Activated T-cell treated with anti-CD3 and anti-CD28 coated beads for 4 hours (primary cell): ENCODE data around the gene RMND5B.
"Not testable (repeated sequence)": the region's sequence is repeated elsewhere in the genome, so short reads cannot be mapped to it uniquely, and the experiment has no call there.

Experiments used
- DNase-seq: peaks from one replicate; pipeline ENCODE4 v3.0.0-alpha.2; 2020

Gene RMND5B, protein sequence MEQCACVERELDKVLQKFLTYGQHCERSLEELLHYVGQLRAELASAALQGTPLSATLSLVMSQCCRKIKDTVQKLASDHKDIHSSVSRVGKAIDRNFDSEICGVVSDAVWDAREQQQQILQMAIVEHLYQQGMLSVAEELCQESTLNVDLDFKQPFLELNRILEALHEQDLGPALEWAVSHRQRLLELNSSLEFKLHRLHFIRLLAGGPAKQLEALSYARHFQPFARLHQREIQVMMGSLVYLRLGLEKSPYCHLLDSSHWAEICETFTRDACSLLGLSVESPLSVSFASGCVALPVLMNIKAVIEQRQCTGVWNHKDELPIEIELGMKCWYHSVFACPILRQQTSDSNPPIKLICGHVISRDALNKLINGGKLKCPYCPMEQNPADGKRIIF

DNA sequence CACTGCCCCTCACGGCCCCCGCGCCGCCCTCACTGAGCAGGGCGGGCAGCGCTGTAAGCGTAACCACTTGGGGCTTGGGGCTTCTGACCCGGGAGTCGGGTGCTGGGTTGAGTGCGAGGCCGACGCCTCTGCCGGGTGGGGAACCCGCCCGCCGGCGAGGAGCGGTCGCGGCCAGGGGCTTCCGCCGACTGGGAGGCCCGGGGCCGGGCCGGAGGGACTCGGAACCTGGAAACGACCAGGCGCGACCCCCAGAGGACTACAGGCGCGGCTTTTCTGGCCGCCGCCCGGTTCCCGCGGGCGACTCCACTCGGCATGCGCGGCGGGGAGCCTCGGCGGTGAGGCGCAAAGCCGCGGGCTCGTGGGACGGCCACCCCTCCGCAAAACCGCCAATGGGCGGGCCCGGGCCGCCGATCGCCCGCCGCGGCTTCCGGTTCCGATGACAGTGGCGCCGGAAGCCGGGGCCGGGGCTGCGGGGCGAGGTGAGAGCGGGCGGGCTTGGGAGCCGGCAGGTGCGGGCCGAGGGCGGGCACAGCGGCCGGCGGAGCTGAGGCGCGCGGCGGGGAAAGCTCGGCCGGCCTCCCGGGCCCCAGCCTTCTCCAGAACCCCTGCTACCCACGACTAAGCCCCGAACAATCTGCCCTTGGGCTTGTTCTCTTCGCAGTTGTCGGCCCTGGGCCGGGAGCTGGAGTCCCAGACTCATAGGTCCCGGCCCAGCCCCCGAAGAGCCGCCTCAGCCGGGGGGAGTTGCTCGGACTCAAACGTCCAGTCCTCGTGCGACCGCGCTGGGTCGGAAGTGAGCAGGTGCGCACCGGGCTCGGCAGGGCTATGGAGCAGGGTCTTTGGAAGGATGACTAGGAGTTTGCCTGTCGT is at the start of gene RMND5B:
Gene RMND5B (plus strand): TSS at position 439 of the 870 bp plus-strand sequence. CDS start 7,106 bp downstream, outside the sequence.
- DNase-seq = peak; percentile 69

DNA sequence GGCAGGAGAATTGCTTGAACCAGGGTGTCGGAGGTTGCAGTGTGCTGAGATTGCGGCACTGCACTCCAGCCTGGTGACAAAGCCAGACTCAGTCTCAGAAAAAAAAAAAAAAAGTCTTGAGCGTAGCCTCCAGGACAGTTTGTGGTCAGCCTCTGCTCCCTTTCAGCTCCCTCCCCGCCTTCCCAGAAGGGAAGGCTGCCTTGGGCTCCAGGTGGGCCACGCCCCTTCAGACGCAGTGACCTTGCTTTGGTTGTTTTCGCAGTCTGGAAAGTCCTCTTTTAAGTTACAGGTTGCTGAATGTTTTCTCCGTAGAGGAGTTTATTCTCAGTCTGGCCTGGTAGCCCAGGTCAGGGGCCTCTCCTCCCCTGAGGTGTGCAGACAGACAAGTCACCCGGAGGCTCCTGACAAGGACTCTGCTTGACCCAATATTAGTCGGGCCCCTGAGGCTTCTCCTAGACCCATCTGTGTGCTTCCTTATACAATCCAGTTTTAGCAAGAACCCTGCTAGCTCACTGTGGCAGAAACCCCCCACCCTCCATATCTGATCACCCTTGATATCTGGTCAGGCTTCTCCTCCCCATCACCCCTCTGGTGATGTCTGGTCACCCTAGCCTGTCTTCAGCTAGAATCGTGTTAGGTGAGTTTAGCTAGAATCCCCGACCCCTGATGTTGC is 49.1 kb upstream of the RMND5B start:
- no peak for DNase-seq

DNA sequence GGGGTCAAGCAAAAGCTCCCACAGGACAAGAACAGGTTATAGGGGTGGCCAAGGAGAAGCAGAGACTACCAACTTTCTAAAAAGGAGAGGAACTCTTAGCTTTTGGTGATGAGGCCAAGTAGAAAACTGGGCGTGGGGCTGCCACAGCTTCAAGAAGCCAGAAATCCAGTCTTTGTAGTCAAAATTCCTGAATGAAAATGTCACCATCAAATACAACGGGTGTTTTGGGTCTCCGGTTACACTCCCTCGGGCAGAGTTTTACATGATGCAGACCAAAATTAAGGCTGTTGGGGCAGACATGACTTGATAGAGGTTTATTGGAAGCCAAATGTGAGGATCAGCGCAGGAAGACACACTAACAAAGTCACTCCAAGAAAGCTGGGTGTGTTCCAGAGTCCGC is 46.9 kb upstream of the RMND5B start:
- DNase-seq = no peak

DNA sequence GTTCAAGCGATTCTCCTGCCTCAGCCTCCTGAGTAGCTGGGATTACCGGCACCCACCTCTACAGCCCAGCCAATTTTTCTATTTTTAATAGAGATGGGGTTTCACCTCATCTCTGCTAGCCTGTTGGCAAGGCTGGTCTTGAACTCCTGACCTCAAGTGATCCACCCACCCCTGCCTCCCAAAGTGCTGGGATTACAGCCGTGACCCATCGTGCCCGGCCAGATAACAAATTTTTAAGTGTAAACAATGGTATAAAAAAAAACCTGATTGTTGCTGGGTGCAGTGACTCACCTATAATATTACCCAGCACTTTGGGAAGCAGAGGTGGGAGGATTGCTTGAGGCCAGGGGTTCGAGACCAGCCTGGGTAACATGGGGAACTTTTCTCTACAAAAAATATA is 45.5 kb upstream of the RMND5B start:
- DNase-seq = no peak

DNA sequence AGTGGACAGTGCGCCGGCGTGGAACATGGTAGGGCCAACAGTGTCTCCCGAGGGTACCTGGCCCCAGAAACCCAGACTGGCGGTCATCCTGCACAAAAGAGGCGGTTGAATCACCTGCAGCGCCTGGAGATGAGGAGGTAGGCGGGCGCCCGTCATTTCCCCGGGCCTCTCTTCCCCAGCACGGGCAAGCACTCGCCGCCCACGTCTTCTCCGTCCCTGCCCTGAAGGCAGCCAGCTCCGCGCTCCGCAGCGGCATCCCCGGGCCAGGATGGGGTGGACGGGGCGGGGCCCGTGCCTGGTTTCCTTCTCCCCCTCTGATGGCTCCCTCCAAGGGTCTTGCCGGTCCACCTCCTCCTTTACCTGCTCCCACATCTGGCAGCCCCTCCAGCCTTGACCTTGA is 44.5 kb upstream of the RMND5B start:
- DNase-seq = no peak

DNA sequence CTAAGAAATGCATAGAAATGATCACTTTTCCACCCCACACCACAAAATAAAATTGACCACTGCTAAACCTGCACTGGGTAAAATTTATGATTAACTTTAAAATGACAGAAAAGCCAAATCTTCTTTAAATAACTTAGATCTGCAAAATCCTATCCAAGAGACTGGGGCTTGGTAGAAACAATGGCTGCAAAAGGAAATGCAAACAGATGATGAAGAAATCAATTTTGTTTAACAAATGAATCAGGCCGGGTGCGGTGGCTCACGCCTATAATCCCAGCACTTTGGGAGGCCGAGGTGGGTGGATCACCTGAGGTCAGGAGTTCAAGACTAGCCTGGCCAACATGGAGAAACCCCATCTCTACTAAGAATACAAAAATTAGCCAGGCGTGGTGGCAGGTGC is 43.6 kb upstream of the RMND5B start:
- not testable (repeated sequence) for DNase-seq

DNA sequence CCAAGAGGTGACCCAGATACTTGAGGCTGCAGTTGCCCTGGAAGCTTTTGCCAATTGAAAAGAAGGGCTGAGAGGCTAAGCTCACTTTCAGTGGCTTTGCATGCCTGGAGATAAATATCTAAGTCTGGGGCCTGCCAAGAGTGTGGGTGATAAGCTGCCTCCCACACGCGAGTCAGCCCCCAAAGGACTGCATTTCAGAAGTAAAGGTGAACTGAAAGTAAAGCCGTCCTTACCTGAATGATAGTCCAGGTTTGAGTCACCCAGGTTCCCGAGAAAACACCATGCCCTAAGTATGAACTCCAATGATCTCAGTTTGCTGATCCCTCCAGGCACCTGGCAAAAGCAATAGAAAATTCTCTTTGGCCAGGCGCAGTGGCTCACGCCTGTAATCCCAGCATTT is 40.0 kb upstream of the RMND5B start:
- no peak for DNase-seq

DNA sequence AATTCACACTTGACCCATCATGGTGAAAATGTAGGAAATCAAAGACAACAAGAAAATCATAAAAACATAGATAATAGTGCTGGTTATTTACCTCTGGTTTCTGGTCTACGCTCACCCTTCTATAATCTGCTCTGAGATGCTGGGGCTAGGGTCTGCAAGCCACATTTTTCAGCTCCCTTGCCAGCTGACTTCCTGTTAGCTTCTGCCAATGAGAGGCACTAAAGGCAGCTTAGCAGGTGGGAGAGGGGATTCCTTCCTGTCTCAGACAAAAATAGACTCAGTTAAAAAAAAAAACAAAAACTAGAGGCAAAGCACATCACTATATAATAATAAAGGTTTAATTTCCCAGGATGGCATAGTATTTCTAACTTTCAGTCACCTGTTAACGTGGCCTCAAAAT is 37.7 kb upstream of the RMND5B start:
- DNase-seq = no peak

DNA sequence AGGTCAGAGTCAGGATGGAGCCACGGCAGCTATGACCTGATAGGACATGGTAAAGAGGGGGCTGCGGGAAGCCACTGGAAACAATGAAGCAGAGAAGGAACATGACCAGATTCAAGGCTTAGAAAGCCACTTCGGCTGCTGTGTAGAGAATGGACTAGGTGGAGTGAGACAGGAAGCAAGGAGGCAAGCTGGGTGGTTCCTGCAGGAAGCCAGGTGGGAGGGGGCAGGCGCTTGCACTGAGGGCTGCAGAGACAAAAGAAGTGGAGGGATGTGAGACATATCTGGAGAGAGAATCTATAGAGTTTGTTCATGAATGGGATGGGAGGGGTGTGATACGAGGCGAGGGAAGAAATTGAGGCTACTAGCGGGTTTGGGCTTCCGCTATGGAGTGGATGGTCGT is 36.5 kb upstream of the RMND5B start:
- DNase-seq = no peak

DNA sequence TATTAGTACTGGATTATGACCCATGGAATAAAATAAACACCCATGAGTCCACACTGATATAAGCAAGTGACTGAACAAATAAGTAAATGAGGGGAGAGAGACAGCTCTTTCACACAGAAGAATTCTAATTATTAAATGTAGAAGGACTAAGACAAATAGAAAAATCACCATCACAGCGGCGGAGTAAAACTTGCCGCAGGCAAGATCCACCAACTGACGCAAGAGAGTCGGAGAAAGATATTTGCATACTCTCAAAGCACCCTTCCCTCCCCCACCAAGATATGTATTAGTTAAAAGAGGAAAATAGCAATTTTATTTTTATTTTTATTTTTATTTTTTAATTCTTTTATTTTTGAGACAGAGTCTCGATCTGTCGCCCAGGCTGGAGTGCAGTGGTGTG is 32.1 kb upstream of the RMND5B start:
- no peak for DNase-seq

DNA sequence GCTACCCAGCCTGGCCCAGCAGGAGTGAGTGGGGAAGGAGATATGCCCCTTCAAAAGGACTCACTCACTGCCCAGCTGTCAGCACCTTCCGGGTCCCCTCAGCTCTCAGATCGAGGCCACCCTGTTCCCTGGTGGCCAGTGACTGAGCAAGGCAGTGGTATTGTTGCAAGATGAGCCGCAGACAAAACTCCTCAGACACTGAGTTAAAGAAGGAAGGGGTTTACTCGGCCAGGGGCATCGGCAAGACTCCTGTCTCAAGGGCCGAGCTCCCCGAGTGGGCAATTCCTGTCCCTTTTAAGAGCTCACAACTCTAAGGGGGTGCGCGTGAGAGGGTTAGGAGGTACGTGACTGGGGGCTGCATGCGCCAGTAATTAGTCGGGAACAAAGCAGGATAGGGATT is 27.2 kb upstream of the RMND5B start:
- no peak for DNase-seq

DNA sequence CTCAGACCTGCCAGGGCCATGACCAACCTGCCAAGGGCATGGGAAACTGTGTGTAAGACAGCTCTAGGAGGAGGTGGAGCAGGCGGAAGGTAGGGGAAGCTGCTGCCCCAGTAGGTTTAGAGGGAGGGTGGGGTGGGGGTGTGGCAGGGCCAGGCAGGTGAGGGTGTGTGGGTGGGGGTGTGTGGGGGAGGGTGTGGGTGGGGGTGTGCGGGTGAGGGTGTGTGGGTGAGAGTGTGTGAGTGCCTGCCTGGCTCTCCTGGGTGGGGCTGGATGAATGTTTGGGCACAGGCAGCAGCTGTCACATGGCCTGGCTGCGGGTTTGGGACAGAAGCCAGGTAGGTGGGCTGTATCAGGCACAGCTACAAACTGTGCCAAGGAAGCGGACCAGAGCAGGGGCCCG is 26.3 kb upstream of the RMND5B start:
- DNase-seq = no peak

DNA sequence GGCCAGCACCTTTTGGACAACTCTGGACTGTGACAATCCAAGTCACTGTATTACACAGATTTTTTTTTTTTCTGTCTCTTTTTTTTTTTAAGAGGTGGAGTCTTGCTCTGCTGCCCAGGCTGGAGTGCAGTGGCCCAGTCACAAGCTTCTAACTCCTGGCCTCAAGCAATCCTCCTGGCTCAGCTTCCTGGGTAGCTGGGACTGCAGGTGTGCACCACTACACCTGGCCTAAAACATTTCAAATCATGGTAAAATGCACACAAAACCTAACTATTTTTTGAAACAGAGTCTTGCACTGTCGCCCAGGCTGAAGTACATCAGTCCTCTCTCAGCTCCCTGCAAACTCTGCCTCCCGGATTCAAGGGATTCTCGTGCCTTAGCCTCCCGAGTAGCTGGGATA is 24.7 kb upstream of the RMND5B start:
- DNase-seq = no peak

DNA sequence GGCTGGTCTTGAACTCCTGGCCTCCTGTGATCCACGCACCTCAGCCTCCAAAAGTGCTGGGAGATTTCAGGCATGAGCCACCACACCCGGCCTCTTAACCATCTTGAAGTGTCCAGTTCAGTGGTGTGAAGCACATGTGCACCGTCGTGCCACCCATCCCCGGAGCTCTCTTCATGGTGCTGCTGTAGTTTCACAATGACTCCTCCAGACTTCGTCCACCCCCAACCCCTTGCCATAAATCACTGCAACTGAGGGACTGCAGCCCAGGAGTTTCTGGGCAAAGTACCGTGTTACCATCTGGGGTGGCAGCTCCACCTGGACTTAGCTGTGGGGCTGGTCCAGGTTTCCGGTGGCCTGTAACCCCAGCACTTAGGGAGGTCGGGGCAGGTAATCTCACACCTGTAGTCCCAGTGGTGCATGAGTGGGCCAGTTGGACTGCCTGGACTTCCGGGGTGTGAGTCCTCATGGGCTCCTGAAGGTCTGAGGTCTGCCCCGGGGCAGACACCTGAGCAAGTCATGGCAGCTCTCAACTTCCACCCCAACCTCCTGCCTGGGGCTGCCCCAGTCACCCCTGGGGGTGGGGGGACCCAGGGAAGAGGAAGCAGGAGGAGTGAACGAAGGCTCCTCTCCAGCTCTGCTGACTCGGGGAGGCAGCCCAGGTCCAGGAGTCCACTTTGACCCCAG is 24.1 kb upstream of the RMND5B start:
- DNase-seq = no peak

DNA sequence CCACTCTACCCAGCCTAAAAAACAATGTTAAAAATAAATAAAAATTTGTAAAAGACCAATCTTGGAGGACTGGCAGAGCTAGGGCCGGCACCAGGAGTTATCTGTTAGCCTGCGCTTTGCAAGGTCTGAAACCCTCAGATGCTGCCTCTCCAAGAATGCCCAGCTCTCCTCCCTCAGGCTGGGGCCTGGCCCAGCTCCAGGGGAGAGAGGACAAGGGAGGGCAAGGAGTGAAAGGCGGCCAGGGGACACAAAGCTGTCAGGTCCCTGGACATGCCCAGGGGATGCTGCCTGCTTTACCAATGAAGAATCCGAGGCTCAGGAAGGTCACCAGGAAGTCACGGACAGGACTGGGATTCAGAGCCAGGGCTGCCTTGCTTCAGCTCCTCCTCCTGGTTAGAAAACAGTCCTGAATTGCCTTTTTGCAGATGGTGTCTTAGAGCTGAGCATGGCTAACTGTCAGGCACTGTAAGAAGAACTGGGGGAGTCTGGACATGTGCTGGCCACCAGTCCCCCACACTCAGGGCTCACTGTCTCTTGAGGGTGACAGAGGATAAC is 23.0 kb upstream of the RMND5B start:
- DNase-seq = no peak

DNA sequence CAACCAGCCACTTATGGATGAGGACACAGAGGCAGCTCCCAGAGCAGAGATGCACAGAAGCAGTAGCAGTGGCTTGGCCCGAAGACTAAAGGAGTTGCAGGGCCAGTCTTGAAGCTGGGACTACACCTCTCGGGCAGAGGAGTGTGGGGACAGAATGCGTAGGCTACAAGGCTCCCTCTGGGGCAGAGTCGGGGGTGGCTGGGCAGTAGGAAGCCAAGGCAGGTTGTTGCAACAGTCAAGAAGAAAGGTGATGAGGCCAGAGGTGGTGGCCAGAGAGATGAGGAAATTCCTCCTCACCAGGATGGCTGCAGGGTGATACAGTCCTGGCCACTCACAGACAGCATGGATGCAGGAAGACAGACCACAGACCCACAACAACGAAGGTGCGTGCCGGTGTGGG is 22.4 kb upstream of the RMND5B start:
- DNase-seq = no peak

DNA sequence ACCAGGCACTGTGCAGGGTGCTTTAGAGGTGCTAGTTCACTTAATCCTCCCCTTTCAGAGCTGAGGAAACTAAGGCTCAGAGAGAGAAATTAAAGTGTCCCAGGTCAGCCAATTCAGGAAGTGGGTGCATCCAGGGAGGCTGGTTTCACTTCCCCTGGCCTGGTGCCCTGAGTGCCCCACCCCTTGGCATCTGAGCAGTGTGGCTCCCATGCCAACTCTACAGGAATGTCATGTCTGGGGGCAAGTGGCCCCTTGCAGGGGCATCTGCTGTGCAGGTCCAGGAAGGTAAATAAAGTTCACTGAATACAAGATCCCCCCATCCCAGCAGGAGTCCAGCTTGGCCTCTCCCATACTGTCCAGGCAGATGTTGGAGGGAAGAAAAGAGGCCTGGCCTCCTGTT is 21.8 kb upstream of the RMND5B start:
- DNase-seq = no peak

DNA sequence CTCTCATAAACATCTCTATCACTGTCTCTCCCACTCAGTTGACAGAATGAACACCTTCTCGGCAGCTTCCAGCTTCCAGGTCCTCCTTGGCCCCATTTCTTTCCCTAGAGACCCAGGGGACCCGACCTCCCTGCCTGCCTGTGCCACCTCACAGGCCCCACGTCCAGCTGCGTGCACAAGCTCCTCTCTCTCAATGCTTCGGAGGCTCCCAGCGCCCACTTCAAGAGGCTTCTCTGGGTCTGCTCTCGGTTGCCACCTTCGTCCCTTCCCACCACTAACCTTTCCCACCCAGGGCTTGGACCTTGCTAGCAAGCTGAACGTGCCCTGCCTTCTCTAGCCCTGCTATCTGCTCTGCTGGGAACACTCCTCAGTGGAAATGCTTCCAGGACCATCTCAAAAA is 20.3 kb upstream of the RMND5B start:
- DNase-seq = no peak

DNA sequence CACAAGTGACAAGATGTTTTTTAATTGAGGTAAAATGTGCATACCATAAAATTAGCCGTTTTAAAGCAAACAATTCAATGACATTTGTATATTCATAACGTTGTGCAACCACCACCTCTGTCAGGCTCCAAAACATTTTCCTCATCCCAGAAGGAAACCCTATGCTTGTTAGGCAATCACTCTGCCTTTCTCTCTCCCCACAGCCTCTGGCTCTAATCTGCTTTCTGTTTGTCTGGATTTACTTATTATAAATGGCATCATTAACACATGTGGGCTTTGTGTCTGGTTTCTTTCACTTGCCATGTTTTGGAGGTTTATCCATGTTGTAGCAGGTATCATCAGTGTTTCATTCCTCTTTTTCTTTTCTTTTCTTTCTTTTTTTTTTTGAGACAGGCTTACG is 18.9 kb upstream of the RMND5B start:
- no peak for DNase-seq

DNA sequence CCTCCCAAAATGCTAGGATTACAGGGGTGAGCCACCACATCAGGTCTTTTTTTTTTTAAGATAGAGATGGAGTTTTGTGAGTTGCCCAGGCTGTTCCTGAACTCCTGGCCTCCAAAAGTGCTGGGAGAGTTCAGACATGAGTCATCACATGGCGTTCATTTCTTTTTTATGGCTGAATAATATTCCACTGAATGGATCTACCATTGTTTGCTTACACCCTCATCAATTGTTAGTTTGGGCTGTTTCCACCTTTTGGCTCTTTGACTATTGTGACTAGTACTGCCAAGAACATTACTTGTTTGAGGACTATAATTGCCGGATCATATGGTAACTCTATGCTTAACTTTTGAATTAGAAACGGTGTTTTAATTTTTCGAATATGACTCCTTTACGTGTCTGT is 18.3 kb upstream of the RMND5B start:
- DNase-seq = no peak

DNA sequence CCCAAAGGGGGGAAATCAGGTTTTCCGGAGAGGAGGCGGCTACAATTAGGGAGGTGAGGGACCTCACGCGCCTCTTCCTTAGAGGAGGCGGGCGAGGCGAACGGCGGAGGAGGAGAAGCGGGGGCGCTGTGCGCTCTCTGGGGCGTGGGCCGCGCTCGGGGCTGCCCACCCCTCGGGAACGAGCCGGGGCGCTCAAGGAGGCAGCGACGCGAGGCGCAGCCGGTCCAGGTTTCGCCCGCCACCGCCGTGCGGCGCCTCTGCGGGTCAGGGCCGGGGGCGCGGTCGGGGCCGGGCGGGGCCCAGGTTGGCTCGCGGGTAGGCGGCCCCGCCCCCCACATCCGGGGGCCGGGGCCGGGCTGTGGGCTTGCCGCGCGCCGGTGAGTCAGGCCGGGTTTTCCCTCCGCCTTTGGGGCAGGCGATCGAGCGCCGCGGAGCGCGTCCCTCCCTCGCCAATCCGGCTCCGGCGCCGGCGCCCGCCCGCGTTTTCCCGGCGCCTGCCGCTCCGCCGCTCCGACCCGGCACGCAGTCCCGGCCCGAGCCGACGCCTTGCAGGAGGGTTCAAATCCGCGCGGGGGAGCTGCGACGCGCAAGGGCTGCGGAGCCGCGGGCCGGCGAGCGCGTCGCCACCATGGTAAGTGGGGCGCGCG is 17.6 kb upstream of the RMND5B start, which contains the start of gene N4BP3:
Gene N4BP3 (plus strand): TSS at position 392 of the 647 bp plus-strand sequence. CDS start 6,052 bp downstream, outside the sequence.
- peak; percentile 78 for DNase-seq

DNA sequence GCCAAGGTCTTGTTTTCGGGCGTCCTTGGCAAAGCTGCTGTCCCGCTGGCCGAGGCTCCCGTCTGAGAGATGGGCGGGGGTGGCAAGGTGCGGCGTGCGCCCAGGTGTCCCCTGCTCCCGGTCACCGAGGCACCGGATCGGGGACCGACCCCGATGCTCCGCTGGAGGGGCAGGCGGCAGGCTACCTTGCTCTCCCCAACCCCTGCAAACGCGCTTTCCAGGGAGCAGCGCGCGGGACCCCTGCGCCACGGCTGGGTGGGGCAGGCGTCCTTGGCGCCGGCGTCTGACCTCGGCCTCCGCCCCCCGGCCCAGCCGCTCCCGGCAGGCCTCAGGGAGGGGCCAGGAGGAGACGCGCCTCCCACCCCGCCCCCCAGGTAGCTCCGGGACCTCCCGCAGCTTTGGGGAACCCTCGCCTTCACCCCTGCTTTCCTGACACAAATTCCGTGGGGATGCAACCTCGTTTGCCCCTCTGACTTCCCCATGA is 16.9 kb upstream of the RMND5B start:
- DNase-seq = no peak
